Measurements from ENCODE around the gene KNTC1.
"Not testable (repeated sequence)": the region's sequence is repeated elsewhere in the genome, so short reads cannot be mapped to it uniquely, and the experiment has no call there.

KNTC1 gene

DNA sequence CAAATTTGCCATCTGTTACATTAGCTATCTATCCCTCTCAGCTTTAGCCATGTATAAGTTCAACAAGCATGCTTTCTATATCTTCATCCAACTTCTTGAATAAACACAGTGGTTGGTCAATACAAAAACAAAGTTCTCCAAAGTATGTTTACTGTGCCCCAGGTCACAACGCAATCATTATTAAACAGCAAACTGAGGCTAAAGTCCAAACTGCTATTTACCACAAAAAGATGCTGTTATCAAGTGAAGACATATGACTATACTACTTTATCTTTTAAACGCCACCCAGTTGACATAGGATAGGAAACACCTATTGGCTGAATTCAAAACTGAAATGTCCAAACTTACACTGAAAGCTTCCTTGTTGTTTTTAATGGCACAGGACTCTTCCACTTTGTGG is 38.0 kb upstream of the KNTC1 start:
- Histone ChIP-seq H3K27me3 (no peaks in the 10 kb centered on the region), H3K36me3 (peaks cover 97% of the 10 kb centered on the region), H4K20me1 (peaks cover 33% of the 10 kb centered on the region), H3K4me1 (peaks cover 12% of the 10 kb centered on the region), H3K9me3 (no peaks in the 10 kb centered on the region), H3K27ac (no peak overlapping the region), H3K4me3 (no peak overlapping the region), H3K4me2 (no peak overlapping the region), H3K9ac (no peak overlapping the region)
- TF ChIP-seq Cebpa-rat (IDR thresholded peaks at IDR 0.05), result no peak

DNA sequence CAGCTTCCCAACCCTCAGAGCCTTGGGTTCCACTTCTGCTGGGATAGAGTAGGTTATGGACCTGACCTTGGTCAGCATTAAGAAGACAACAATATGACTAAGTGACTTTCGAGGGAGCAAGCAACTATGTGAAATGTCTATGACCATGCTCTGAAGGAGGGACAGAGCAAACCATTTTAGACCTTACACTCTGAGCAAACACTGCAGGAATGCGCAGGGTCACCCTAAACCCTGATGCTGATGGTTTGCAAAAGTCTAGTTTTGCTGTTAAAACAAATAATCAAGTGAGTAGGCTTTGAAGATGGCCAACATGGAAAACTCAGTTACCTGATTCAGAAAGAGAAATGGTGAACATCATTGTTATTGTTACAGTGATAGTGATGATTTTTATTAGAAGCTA is 35.1 kb upstream of the KNTC1 start:
- Histone ChIP-seq H3K4me2 (no peak overlapping the region), H3K9me3 (no peaks in the 10 kb centered on the region), H3K9ac (no peak overlapping the region), H3K4me1 (peaks cover 30% of the 10 kb centered on the region), H3K27ac (no peak overlapping the region), H3K36me3 (peaks cover 95% of the 10 kb centered on the region), H3K27me3 (no peaks in the 10 kb centered on the region), H4K20me1 (peaks cover 43% of the 10 kb centered on the region), H3K4me3 (no peak overlapping the region)
- TF ChIP-seq Cebpa-rat (IDR thresholded peaks at IDR 0.05), result no peak

DNA sequence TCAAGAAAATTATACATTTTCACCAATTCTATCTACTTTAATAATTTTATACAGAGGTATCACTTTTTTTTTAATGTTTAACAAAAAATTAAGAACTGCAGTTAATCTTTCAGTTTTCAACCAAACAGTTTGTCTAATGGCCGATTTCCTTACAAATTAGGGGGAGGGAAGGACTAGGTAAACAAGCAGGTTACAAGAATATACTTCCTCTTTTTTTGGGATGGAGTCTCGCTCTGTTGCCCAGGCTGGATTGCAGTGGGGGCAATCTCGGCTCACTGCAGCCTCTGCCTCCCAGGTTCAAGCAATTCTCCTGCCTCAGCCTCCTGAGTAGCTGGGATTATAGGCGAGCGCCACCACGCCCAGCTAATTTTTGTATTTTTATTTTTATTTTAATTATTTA is 33.8 kb upstream of the KNTC1 start:
- not testable (repeated sequence) for H3K9ac ChIP-seq, H3K9me3 ChIP-seq, H3K27ac ChIP-seq, H3K27me3 ChIP-seq, H3K4me3 ChIP-seq, H3K4me2 ChIP-seq
- peaks cover 54% of the 10 kb centered on the region for H4K20me1 ChIP-seq
- peaks cover 42% of the 10 kb centered on the region for H3K4me1 ChIP-seq
- peaks cover 86% of the 10 kb centered on the region for H3K36me3 ChIP-seq

DNA sequence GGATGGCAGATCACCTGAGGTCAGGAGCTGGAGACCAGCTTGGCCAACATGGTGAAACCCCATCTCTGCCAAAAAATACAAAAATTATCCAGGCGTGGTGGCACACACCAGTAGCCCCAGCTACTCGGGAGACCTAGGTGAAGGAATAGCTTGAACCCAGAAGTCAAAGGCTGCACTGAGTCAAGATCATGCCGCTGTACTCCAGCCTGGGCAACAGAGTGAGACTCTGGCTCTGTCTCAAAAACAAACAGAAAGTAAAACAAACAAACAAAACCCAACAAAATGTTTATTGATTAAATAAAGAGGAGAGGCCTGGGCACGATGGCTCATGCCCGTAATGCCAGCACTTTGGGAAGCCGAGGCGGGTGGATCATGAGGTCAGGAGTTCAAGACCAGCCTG is 31.8 kb upstream of the KNTC1 start:
- TF ChIP-seq Cebpa-rat (IDR thresholded peaks at IDR 0.05), result no peak
- peaks cover 52% of the 10 kb centered on the region for H4K20me1 ChIP-seq
- H3K4me3 ChIP-seq, result no peak overlapping the region
- H3K4me2 ChIP-seq, result peak overlapping the region; percentile 24
- no peak overlapping the region for H3K27ac ChIP-seq
- H3K9me3 ChIP-seq, result no peaks in the 10 kb centered on the region
- peaks cover 68% of the 10 kb centered on the region for H3K36me3 ChIP-seq
- H3K27me3 ChIP-seq, result no peaks in the 10 kb centered on the region
- H3K9ac ChIP-seq, result no peak overlapping the region
- peaks cover 57% of the 10 kb centered on the region for H3K4me1 ChIP-seq

DNA sequence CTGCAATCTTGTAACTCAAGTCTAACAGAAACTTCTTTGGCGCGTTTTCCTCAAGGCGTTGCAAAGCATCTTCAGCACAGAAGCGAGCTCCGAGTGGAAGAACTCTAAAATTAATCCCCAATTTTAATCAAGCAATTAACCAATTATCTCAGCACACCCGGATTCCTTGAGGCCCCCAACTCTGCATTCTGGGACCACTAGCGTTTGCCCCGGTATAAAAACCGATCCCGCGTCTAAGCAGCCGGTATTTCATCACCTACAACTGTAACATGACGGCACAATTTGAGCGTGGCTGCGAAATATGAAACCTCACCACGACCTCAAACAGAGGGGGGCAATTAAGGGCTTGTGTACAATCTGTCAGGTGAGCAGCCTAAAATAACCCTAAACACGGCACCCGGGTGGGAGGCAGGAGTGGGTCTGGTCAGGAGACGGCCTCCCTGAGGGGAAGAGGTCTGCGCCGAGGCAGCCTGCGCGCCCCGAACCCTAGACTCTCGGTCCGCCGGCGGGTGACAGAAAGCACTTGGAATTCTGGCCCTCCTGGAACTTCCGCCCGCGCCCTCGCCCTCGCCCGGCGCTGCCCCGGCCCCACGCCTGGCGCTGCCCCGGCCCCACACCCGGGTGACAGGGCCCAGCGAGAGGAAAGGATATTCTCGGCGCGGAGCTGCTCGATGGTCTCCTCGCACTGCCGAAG is 26.9 kb upstream of the KNTC1 start:
- no peaks in the 10 kb centered on the region for H3K9me3 ChIP-seq
- TF ChIP-seq Cebpa-rat (IDR thresholded peaks at IDR 0.05), result 0 out of 2 replicates have a peak, but pooled peaks have one; percentile 33
- peaks cover 46% of the 10 kb centered on the region for H3K36me3 ChIP-seq
- H3K27me3 ChIP-seq, result no peaks in the 10 kb centered on the region
- peak overlapping the region; percentile 97 for H3K27ac ChIP-seq
- H3K4me3 ChIP-seq, result peak overlapping the region; percentile 98
- H3K4me1 ChIP-seq, result peaks cover 51% of the 10 kb centered on the region
- peak overlapping the region; percentile 99 for H3K9ac ChIP-seq
- H4K20me1 ChIP-seq, result peaks cover 28% of the 10 kb centered on the region
- peak overlapping the region; percentile 86 for H3K4me2 ChIP-seq

DNA sequence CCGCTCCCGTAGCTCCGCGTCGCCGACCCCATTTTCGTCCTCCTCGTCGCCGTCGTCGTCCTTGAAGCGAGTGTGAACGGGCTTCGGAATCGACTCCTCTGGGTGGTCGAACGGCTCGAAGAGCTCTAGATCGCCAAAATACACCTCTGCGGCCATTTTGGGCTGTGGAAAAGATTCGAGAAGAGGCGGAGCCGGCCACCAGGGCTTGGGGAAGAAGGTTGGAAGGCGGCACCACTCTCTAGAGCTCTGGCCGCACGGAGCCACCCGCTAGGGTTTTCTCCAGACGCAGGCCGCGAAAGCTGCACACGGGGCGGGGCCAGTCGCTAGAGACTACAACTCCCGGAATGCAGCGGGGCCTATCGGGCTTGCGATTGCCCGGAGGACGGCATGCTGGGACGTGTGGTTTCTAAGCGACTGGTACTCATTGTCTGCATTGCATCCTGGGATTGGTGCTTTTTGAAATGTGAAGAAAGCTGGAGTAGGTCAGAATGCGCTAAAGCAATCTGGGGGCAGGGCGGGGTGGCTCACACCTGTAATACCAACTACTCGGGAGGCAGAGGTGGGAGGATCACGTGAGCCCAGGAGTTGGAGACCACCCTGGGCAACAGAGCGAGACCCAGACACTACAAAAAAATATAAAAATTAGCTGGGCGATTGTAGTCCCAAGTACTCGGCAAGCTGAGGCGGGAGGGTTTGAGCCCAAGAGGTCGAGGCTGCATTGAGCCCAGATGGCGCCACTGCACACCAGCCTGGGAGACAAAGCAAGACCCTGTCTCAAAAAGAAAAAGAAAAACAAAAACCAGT is 26.2 kb upstream of the KNTC1 start, which contains the start of gene ZCCHC8:
Gene ZCCHC8, minus strand, starts transcription at position 248 of the 804 bp plus-strand sequence. Its CDS starts 92 bp downstream, at position 156.
- Histone ChIP-seq H4K20me1 (peaks cover 32% of the 10 kb centered on the region), H3K9ac (peak within 1 kb of the TSS; percentile 99), H3K27ac (peak within 1 kb of the TSS; percentile 97), H3K36me3 (peaks cover 46% of the 10 kb centered on the region), H3K4me1 (peaks cover 49% of the 10 kb centered on the region), H3K27me3 (no peaks in the 10 kb centered on the region), H3K9me3 (no peaks in the 10 kb centered on the region), H3K4me3 (peak within 1 kb of the TSS; percentile 98), H3K4me2 (peak within 1 kb of the TSS; percentile 86)
- no peak; the same call in 1 of the 2 replicates for TF ChIP-seq Cebpa-rat (IDR thresholded peaks at IDR 0.05)

DNA sequence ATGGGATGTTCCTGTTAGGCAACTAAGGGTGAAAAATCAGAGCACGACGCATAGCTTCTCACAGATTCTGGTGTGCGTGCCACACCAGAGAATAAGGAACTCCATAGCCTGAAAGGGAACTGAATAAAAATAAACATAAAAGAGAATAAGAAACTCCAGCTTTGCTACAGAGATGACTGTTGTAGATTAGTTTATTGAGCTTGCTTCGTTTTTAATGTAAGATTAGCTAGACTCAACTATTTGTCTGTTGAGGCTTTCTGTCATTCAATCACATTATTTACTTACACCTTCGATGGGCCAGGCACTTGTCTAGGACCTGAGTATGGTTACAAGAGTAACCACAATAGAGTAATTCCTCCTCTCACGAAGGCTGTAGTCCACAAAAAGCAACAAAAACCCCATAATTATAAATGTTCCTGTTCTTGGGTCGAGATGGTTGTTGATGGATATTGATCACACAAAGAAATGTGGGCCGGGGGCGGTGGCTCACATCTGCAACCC is 25.5 kb upstream of the KNTC1 start:
- Histone ChIP-seq H3K4me1 (peaks cover 48% of the 10 kb centered on the region), H3K4me3 (peak overlapping the region; percentile 98), H4K20me1 (peaks cover 38% of the 10 kb centered on the region), H3K4me2 (peak overlapping the region; percentile 54), H3K27ac (peak overlapping the region; percentile 97), H3K36me3 (peaks cover 48% of the 10 kb centered on the region), H3K9ac (peak overlapping the region; percentile 99; the same call in 1 of the 2 replicates), H3K9me3 (no peaks in the 10 kb centered on the region), H3K27me3 (no peaks in the 10 kb centered on the region)
- TF ChIP-seq Cebpa-rat (IDR thresholded peaks at IDR 0.05), result no peak

DNA sequence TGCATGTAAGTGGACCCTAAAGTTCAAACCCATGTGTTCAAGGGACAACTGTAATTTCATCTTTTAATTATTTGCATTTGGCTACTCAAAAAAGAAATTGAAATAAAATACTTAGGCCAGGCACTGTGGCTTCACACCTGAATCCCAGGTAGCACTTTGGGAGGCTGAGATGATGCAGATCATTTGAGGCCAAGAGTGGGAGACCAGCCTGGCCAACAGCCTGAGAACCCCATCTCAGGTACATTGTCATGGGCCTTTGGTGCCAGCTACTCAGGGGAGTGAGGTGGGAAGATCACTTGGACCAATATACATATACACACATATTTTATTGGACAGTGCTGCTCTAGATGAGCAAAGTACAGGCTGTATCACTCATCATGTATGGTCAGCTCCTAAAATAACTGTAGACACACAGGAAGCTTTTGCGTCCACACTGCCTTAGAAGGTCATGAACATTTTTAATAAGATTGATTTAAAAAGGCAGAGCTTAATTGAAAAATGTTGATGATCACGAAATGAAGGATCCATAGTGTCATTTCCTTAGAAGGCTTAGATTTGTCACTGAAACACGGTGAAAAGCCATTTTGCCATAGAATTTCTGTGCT is 23.8 kb upstream of the KNTC1 start:
- no peak overlapping the region for H3K4me3 ChIP-seq
- peaks cover 31% of the 10 kb centered on the region for H3K4me1 ChIP-seq
- H4K20me1 ChIP-seq, result peaks cover 40% of the 10 kb centered on the region
- no peak for TF ChIP-seq Cebpa-rat (IDR thresholded peaks at IDR 0.05)
- H3K27ac ChIP-seq, result no peak overlapping the region
- H3K27me3 ChIP-seq, result no peaks in the 10 kb centered on the region
- H3K36me3 ChIP-seq, result peaks cover 57% of the 10 kb centered on the region
- H3K4me2 ChIP-seq, result no peak overlapping the region
- no peaks in the 10 kb centered on the region for H3K9me3 ChIP-seq
- no peak overlapping the region for H3K9ac ChIP-seq

DNA sequence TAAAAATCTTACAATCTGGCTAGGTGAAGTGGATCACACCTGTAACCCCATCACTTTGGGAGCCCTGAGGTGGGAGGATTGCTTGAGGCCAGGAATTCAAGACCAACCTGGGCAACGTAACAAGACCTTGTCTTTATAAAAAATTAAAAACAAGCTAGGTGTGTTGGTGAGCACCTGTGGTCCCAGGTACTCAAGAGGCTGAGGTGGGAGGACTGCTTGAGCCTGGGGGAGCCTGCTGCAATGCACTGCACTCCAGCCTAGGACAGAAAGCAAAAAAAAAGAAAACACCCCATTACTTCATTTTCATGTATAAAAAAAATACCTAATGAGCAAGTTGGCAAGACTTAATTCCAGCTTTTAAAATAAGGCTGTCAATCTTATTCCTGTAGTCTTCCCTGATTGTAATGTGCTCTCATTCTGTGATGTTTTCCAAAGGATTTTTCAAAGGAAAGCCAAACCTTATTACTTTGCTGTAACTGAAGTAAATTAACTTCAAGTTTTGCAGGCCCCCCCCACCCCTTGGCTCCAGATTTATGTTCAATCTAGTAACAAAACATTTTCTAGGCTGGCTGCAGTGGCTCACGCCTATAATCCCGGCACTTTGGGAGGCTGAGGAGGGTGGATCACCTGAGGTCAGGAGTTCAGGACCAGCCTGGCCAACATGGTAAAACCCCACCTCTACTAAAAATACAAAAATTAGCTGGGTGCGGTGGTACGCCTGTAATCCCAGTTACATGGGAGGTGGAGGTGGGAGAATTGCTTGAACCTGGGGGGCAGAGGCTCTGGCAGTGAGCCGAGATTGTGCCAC is 23.1 kb upstream of the KNTC1 start:
- H3K27ac ChIP-seq, result no peak overlapping the region
- no peaks in the 10 kb centered on the region for H3K9me3 ChIP-seq
- TF ChIP-seq Cebpa-rat (IDR thresholded peaks at IDR 0.05), result no peak

More for the DNA sequence above, 23.1 kb upstream of the KNTC1 start:
- H4K20me1 ChIP-seq, result peaks cover 43% of the 10 kb centered on the region
- H3K4me1 ChIP-seq, result peaks cover 23% of the 10 kb centered on the region
- H3K27me3 ChIP-seq, result no peaks in the 10 kb centered on the region
- no peak overlapping the region for H3K4me2 ChIP-seq
- H3K4me3 ChIP-seq, result no peak overlapping the region
- H3K36me3 ChIP-seq, result peaks cover 64% of the 10 kb centered on the region
- no peak overlapping the region for H3K9ac ChIP-seq
